Measurements from ENCODE around the gene ZMYND12.

Gene ZMYND12

DNA sequence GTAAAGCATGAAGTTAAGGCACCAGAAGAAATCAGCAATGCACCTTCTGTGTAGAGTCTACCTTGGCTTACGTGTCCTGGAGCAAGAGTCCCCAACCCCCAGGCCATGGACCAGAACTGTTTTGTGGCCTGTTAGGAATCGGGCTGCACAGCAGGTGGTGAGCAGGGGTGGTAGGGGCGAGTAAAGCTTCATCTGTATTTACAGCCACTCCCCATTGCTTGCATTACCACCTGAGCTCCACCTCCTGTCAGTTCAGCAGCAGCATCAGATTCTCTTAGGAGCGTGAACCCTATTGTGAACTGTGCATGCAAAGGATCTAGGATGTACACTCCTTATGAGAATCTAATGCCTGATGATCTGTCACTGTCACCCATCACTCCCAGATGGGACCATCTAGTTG, 21.5 kb downstream of the ZMYND12 start:
- DNase-seq: no peak

DNA sequence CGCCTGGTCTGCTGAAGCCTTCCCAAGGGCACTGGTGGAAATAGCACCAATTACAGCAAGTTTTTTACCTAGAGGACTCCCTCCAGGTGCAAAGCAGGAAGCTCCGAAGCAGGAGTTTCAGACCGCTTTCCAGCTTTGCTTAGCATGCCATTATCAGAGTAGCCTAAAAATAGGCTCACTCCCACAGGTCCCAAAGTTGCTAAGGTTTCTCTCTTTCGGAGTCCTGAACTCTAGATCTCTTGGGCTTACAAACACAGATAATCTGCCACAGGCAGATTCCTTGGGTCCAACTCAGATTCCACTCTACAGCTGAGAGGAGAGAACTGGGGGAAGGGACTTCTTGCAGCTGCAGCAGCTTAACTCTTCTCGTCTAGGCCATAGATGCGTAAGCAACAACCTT, 22.5 kb downstream of the ZMYND12 start:
- DNase-seq: no peak

DNA sequence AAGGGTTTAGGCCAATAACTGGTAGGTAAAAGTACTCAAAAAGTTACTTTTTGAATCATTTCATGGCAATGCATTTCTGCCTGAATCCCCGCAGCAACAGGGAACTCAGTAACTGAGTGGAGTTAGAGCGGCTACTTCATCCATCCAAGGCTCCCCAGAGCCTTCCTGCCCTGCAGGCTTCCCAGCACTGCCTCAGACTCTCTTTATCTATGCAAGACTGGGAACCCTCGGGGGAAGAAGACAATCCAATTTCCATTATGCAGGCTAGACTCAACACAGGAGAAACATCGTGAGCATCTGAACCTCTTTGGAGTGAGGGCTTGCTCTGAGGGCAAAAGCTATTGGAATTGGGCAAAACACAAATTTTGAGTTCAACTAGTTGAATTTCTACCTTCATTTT, 23.1 kb downstream of the ZMYND12 start:
- no peak for DNase-seq

DNA sequence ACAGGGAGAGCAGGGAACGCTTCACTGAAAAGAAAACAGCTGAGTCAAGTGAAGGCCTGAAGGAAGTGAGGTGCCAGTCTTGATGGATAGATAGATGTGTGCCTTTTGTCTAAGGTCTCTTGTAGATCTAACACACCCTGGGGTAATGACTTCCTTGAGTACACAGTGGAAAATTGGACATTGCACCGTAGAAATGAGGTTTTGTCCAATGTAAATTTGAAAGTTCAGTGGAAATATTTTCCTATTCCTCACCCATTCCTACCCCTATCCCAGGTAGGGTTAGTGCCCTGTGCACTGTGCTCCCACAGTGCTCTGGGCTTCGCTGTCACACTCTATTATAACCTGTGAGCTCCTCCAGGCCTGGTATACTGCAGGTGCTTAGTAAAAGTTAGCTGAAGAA, 24.3 kb downstream of the ZMYND12 start:
- DNase-seq: no peak

DNA sequence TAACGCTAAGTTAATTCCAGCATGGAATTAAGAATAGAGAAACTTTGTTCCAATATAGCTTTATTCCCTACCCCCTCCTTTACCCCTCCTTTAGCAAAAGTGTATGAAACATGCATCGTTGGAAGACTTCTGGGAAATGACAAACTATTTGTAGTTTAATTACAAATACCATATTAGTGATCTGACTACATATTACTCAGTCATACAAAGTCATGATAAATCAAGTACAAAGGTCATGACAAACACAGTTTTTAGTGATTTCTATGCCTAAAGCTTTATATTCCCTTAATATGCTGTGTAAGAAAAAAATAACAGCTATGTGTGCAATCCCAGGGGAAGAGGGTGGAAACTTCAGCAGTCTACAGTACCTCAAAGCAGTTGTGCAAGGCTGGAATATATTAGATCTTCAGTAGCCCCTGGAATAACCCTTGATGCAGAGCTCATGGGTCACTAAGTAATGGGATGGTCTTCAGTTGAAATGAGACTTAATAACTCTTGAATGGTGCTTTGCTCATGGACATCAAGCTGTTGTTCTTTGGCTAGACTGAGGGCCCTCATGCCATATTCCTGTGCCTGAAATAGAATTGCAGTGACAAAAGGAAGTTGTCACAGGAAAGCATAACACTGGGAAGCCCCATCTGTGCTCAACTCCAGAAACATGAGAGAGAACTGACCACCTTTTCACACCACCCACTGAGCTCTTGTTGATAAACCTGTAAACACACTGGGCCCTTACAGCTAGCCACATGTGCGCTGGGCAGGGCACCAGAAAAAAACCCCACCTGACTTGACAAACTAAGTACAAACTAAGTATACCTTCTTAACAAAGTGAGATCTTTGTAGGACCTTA, 25.3 kb downstream of the ZMYND12 start:
- no peak for DNase-seq

DNA sequence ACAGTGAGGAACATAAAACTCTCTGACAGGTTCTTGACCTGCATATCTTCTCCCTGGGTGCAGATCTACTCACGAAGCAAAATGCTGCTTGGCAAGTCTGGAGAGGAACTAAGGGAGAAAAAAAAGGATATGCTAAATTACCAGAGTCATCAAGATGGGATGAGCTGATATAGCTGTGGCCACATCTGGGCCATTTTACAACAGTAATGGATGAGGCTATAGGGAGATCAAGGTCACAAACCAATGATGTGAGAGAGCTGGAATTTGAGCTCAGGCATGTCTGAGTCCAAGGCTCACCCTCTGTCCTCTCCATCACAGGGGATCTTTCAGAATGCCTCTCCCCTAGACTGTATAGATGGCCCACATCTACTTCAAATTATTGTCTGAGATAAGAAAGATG, 26.2 kb downstream of the ZMYND12 start:
- no peak for DNase-seq

DNA sequence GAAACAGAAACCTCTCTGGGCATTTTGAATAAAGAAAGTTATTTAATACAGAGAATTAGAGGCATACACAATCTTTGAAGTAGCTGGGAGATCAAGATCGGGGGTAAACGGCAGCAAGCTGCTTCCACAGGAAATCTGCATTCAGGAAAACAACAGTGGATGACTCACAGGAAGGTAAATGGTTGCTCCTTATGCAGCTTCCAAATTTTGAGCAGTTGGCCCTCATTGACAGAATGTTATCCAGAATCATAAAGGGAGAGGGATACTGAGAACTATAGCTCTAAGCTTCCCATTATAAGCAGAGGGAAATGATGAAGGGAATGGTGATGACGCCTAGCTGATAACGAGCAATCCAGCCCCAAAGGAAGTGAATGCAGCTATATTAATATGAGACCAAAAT, 28.6 kb downstream of the ZMYND12 start:
- no peak for DNase-seq

DNA sequence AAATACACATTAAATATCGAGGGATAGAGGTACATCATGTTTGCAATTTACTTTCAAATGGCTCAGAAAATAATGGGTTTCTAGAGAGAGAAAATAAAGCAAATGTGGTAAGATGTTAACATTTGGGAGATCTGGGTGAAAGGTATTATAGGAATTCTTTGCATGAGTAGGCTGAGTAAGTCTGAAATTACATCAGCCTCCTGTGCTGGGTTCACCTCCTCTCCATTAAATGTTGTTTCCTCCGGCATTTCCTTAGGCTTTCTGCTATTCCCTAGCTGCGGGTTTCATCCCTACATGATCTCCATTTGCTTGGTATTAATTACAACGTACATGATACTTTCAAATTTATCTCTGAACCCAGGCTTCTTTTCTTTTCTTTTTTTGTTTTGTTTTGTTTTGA, 31.6 kb downstream of the ZMYND12 start:
- no peak for DNase-seq

DNA sequence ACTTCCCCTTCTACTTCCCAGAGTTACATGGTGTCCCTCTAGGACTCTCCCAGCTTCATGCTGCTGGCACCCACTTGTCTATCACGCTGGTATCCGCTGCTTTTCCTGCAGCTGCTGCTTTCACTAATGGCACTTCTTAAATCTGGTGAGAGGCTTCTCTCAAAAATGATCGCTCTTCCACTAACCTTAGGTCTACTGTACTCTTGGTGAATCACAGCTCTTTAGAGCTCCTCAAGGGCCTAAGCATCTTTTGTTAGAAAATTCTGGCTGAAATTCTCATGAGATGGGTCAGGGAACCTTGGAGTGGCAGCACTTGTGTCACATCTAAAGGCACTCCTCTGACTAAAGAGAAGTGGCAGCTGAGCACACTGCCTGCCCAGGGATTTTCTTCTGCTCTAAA, 32.1 kb downstream of the ZMYND12 start:
- no peak for DNase-seq

DNA sequence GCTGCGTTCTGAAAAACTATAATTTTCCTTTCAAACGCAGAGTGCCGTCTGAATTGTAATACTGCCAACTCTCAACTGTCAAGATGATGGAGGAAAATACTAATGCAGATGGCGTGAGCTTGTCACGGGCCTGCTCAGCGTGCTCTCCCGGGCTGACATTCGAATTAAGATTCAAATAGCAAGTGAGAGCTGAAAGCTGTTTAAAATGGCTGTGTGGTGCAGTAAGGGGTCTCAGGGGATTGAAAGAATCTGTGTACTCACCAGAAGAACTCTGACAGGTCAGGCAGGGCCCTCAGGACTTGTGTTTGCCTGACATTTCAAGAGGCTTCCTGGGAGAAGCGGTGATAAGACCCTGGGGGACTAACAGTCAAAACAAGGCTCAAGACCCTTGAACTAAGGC, 33.1 kb downstream of the ZMYND12 start:
- no peak for DNase-seq

DNA sequence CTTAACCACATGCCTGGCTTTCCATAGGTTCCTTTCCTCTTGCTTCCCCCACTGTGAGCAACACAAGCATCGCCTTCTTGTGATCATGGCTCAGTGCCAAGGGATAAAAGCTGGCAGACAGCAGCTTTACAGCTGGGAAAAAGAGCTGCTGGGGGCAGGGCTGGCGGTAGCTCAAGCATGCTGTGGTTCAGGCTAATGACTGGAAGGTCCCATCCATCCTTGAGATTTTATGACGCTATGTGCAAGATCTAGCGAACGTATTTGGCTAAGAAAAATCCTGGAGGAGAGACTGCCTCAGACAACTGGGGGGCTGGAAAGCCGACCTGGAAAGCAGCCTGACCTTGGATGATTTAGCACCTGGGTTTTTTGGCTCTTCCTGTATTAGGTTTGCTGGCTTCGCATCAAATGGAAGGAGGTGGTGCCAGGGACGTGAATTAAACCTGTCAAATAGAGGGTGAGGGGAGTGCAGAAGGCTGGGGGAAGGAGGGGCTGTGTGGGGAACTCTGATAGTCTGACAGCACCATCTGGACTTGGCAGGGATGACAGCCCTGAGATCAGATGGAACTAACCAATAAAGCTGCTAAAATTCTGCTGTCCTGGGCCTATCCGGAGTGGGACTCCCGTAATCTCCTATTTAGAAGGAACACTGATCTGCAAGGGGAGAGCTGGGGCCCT, 34.8 kb downstream of the ZMYND12 start:
- no peak for DNase-seq

DNA sequence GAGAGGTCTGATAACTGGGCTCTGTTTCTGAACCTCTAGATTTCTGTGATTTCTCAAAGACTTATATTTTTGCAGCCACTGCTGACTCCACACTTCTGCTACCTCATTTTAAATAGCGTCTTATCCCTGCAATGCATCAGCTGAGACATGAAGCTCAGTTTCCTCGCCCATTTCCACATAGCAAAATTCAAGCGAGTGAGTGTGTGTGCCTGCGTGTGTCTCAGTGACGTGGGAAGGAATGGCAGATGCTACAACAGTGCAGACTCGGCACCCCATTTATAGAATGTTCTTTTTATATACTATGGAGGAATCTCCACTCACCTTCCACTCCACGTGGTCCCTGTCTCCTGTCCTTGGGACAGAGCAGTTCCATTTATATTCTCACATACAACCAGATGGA, 35.7 kb downstream of the ZMYND12 start:
- no peak for DNase-seq

DNA sequence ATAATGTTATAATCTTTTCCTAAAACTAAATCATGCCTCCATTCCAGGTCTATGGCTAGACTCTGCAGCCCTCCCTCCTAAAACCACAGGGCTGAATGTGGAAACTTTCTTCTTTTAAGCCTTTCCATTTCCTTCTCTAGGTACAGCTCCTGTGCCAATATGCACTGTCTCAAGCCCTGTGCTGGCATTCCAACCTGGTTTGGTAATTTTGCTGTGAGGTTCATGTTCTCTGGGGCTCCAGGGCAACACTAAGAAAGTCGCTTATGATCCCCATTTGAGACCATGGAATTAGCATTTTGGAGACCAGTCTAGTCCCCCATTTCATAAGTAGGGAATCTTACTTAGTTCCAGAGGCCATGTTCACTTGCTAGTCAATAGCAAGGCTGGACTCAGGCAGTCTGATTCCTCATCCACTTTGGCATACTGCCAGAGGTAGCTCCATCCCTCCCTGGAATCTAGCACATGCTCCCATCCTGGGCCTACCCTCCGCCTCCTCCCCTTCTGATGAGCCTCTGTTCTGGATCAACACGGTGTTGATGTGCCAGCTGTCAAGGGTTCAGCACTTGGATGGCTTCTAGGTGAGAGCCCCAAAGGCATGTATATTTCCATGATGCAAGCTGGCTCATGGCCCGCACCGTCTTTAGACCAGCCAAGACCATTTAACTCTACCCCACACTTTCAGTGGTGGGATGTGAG, 36.5 kb downstream of the ZMYND12 start:
- no peak for DNase-seq

DNA sequence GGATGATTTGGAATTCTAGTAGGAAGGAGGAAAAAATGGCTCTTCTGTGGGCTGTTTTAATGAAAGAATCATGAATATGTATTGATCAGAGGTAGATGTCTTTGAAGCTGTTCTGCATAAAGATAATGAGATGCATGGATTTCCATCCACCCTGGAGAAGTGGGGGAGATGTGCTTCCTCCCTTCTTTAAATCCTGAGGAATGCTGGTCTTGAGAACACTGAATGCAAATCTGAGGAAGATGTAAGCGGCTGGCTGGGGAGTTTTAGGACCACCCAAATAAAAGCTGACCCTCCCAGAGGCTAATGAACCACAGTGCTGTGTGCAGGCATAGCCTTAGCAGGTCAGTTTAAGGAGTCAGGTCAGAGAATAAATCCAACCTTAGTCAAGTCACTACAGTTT, 37.3 kb downstream of the ZMYND12 start:
- no peak for DNase-seq

DNA sequence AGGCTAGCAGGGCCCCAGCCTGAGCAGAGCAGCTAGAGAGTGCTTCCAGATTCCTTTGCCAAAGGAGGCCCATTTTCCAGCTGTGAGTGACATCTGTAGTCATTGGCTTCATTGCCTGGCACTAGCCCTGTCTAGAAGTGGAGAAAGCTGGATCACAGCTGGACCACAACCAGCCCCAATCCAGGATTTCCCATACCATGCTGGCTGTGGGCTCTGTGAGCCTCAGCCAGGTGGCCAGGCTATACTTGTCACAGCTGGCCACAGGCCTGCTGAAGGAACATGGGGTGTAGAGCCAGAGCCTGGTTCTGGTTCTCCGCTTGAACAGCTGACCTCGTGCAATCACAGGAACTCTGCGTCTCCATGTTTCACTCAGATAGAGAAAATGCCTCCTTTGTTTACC, 38.7 kb downstream of the ZMYND12 start:
- no peak for DNase-seq

DNA sequence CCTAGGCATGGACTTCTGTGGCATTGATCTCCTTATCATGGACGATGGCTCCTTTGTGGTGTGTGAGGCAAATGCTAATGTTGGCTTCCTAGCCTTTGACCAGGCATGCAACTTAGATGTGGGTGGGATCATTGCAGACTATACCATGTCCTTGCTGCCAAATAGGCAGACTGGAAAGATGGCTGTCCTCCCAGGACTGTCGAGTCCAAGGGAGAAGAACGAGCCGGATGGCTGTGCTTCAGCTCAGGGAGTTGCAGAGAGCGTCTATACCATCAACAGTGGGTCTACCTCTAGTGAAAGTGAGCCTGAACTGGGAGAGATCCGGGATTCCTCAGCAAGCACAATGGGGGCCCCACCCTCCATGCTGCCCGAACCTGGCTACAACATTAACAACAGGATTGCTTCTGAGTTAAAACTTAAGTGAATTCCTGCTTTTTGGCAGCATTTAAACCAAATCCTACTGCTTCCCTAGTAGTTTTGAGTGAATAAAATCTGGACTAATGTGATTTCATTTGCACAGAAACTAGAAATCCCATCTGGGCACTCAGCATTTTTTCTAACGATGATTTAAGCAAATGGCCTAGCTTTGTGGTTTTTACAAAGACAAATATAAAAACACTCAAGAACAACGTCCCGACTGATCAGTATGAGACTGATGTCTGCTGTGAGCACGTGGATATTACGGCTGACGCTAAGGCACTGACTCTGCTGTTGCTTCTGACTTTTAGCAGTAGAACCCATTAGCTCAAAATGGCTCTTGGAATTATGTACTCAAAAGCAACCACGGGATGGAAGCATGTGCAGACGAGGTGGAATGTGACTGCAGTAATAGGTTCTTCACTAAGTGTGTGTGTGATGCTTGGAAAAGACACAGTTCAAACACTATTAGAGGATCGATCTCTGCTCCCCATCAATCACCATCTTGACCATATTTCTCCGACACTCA, 41.0 kb downstream of the ZMYND12 start:
- no peak for DNase-seq

DNA sequence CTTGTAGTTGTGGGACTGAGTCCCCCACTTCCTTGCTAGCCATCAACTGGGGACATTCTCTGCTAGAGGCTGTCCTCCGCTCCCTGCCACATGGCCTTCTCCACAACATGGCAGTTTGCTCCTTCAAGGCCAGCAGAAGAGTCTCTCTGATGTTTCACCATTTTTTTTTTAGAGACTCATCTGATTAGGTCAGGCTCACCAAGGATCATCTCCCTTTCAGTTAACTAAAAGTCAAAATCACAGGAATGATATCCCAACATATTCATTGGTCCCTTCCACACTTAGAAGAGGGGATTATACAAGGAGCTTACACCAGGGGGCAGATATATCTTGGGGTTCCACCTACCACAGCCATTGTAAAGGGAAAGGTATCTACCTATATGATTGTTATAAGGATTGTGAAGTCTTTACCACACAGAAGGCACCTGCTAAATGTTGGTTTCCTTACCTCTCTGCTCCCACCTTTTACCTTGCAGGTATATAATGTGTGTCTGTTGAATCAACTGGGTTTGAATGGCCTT, 51.9 kb downstream of the ZMYND12 start:
- DNase-seq: no peak

DNA sequence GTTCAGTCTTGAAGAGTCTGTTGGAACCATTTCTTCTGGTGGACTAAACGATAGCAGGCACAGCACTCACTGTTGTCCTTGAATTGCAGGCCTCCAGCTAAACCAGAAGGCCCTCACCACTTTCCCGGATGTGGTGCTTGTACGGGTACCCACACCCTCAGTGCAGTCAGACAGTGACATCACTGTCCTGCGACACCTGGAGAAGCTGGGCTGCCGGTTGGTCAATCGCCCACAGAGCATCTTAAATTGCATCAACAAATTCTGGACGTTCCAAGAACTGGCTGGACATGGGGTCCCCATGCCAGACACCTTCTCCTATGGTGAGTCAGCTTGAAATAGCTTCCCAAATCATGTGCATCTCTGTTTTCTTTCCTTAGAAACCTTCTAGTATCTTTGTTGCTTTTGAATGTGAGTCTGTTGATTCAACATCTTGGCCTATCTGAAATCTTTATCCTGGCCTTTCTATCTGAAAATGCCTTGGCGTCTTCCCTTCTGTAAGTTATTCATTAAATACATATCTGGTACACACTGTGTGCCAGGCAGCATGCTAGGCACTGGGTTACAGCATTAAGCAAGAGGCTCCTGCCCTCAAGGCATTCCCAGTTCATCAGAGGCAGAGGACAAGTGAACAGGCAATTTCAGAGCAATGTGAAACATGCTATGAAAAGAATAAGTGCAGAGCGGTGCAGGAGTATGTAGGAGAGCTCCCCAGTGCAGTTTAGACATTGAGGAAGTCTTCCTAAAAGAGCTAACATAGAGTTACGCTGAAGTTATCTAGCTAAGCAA, 56.3 kb downstream of the ZMYND12 start:
- no peak for DNase-seq

DNA sequence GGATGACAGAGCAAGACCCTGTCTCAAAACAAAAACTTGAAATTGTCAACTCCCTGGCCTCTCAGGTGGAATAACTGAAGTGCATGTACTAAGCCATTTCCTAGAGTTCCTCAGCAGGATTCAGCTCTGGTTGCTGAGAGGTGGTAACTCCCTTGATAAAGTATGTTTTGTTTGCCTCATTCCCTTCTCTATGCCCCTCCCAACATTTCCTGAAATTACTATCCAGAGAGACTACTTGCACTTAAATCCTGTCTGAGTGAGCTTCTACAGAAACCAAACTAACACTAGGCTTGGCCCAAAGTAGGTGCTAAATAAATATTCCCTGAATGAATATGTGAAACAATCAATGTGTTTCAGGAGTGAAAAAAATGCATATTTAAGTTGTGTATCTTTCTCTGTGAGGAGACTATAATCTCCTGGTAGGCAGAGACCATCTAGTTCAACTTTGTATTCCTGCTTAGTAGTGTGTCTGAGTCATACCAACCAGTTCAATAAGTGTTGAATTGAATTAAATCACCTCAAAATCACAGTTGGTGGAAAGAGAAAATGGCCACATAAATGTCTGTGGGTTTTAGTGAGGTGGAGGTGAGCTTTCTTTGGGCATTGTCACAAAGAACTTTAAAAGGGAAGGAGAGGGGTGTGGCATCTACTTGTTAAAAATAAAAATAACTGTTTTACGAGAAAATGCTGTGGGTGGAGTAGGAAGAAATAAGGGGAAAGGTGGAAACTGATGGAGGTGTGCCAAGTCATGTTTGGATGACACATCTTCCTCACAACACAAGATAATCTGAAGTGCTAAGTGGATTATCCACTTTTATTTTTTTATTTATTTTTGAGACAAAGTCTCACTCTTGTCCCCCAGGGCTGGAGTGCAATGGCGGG, 62.6 kb downstream of the ZMYND12 start:
- no peak for DNase-seq

DNA sequence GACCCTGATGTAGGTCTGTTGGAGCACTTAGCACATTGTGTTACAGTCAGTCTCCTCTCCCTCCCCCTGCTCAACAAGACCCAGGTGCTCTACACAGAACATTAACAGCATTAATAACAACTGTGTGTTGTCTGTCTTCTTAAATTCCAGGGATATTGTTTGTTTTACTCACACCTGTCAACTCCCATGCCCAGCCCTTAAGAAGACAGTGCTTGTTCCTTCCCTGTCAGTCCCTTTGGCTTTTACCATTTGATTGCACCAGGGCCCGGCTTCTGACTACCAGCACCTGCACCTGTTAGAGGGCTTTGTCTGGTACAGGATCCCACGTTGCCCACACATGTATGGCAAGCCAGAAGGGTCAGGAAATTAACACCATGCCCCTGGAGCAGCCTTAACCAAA, 63.6 kb downstream of the ZMYND12 start:
- DNase-seq: no peak

DNA sequence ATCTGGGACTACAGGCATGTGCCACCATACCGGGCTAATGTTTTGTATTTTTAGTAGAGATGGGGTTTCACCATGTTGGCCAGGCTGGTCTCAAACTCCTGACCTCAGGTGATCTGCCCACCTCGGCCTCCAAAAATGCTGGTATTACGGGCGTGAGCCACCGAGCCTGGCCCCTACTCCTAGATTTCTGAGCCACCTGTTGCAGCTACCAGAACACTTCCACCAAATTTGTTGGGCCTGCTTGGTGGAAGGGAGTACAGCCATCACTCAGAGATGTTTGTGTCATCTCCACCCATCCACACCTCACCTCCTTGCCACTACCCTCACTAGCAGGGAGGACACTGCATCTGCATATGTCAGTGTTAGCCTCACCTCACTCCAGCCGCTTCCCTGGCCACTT, 69.8 kb downstream of the ZMYND12 start:
- no peak for DNase-seq

Measured in activated CD4-positive, alpha-beta T cell treated with anti-CD3 and anti-CD28 coated beads for 48 hours (primary cell).